Loucy (cell line): ENCODE data around the gene TGM5.

Experiments used
- H2AFZ ChIP-seq: fragments of 200-600 bp; sonication (generic); 2 replicates; pipeline ENCODE4 v1.6.0; 2016; ENCODE audit warnings: antibody characterized with exemption, mild to moderate bottlenecking, low read length, moderate library complexity
- H3F3A ChIP-seq: fragments of 200-600 bp; 2 replicates; pipeline ENCODE4 v1.6.0; 2016; ENCODE audit warnings: antibody characterized with exemption, low read depth, mild to moderate bottlenecking
- H3K27me3 ChIP-seq: fragments of 200-600 bp; sonication (generic); 2 replicates; pipeline ENCODE4 v1.6.1; 2014; ENCODE audit warnings: low read length, mild to moderate bottlenecking; ENCODE audit not compliant: insufficient read depth, poor library complexity, severe bottlenecking
- H3K36me3 ChIP-seq: fragments of 200-600 bp; sonication (generic); 2 replicates; pipeline ENCODE4 v1.6.1; 2016; ENCODE audit warnings: low read length; ENCODE audit not compliant: insufficient read depth
- H3K4me1 ChIP-seq: fragments of 200-600 bp; sonication (generic); 2 replicates; pipeline ENCODE4 v1.5.1; 2014; ENCODE audit warnings: low read length, mild to moderate bottlenecking; ENCODE audit not compliant: insufficient read depth, poor library complexity, severe bottlenecking
- H3K4me2 ChIP-seq: fragments of 200-600 bp; sonication (generic); 2 replicates; pipeline ENCODE4 v1.6.0; 2014; ENCODE audit warnings: antibody characterized with exemption, low read length, low read depth, mild to moderate bottlenecking; ENCODE audit not compliant: poor library complexity, severe bottlenecking
- H3K4me3 ChIP-seq: fragments of 200-600 bp; sonication (generic); 2 replicates; pipeline ENCODE4 v1.5.1; 2014; ENCODE audit warnings: low read length, mild to moderate bottlenecking, mixed read lengths; ENCODE audit not compliant: poor library complexity, severe bottlenecking
- H3K79me2 ChIP-seq: fragments of 200-600 bp; sonication (generic); 2 replicates; pipeline ENCODE4 v1.6.1; 2014; ENCODE audit warnings: low read length; ENCODE audit not compliant: insufficient read depth
- H3K9ac ChIP-seq: fragments of 200-600 bp; sonication (generic); 2 replicates; pipeline ENCODE4 v1.6.0; 2014; ENCODE audit warnings: mild to moderate bottlenecking, low read depth, low read length, moderate library complexity; ENCODE audit not compliant: poor library complexity, severe bottlenecking
- H3K9me2 ChIP-seq: fragments of 200-600 bp; sonication (generic); replicated peaks from 2 replicates; pipeline ENCODE4 v1.6.1; 2016; ENCODE audit warnings: low read depth, low read length, mixed read lengths
- H3K9me3 ChIP-seq: fragments of 200-600 bp; sonication (generic); 2 replicates; pipeline ENCODE4 v1.6.1; 2014; ENCODE audit warnings: mild to moderate bottlenecking, antibody characterized with exemption, low read length, low read depth; ENCODE audit not compliant: insufficient read depth
- H4K20me1 ChIP-seq: fragments of 200-600 bp; sonication (generic); 2 replicates; pipeline ENCODE4 v1.6.0; 2014; ENCODE audit warnings: antibody characterized with exemption, low read length, mild to moderate bottlenecking; ENCODE audit not compliant: insufficient read depth, poor library complexity, severe bottlenecking
- EZH2phosphoT487 ChIP-seq: fragments of 200-600 bp; IDR thresholded peaks from 2 replicates; pipeline ENCODE4 v1.6.1; 2018; ENCODE audit warnings: antibody characterized with exemption, mild to moderate bottlenecking, moderate library complexity, borderline replicate concordance
- TF ChIP-seq, protein P1 (sequence below): fragments of 200-600 bp; sonication (generic); conservative IDR thresholded peaks from 2 replicates; pipeline ENCODE4 v1.5.1; 2014; ENCODE audit warnings: mild to moderate bottlenecking, antibody characterized with exemption, low read length

The TGM5 gene

GRCh38 chr15:43244092-43244491 lies 22.6 kb downstream of the TGM5 start:
- no peak overlapping the region for H3K4me2 ChIP-seq
- no peaks in the 10 kb centered on the region for H4K20me1 ChIP-seq

DNA sequence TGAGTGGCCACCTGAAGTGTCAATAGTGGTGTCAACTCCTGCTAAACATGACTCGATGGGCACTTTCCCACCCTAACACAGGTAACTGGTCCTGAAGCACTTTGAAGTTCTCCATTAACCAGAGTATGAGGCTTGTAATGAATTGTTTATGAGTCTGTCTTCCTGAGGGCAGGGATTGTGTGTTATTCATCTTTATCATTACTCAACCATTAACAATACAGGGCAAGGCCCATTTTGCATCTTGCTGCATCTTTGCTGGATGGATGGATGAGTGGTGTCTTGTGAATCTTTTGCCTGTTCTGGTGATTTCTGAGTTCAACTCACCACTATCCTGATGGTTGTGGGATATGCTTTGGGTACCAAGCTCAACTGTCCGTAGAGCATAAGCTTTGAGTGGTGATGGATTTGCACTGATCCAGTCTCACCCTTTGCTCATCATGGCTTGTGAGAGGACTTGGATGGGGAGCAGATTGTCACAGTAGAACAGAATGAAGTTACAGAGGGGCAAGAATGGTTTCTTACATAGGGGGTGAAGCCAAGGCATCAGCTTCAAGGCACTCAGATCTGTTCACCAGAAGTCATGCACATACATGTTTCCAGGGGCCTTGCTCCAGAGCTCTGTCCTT lies 23.6 kb downstream of the TGM5 start:
- Histone ChIP-seq H3K79me2 (peaks cover 12% of the 10 kb centered on the region), H3K4me3 (no peak overlapping the region), H3F3A (0 out of 2 replicates have a peak, but pooled peaks cover 2% of the 10 kb centered on the region), H4K20me1 (no peaks in the 10 kb centered on the region), H2AFZ (no peak overlapping the region), H3K4me2 (no peak overlapping the region), H3K27me3 (no peaks in the 10 kb centered on the region), H3K4me1 (peaks cover 42% of the 10 kb centered on the region), H3K9me2 (no peaks in the 10 kb centered on the region), H3K36me3 (no peaks in the 10 kb centered on the region), H3K9ac (no peak overlapping the region), H3K9me3 (no peaks in the 10 kb centered on the region)
- TF ChIP-seq EZH2phosphoT487: no peak
- TF ChIP-seq, protein P1, sequence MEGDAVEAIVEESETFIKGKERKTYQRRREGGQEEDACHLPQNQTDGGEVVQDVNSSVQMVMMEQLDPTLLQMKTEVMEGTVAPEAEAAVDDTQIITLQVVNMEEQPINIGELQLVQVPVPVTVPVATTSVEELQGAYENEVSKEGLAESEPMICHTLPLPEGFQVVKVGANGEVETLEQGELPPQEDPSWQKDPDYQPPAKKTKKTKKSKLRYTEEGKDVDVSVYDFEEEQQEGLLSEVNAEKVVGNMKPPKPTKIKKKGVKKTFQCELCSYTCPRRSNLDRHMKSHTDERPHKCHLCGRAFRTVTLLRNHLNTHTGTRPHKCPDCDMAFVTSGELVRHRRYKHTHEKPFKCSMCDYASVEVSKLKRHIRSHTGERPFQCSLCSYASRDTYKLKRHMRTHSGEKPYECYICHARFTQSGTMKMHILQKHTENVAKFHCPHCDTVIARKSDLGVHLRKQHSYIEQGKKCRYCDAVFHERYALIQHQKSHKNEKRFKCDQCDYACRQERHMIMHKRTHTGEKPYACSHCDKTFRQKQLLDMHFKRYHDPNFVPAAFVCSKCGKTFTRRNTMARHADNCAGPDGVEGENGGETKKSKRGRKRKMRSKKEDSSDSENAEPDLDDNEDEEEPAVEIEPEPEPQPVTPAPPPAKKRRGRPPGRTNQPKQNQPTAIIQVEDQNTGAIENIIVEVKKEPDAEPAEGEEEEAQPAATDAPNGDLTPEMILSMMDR: no peak

More at GRCh38 chr15:43244092-43244491, 22.6 kb downstream of the TGM5 start:
- H3K27me3 ChIP-seq: no peaks in the 10 kb centered on the region
- no peaks in the 10 kb centered on the region for H3K9me2 ChIP-seq
- no peaks in the 10 kb centered on the region for H3K36me3 ChIP-seq
- no peaks in the 10 kb centered on the region for H3K9me3 ChIP-seq
- no peak overlapping the region for H2AFZ ChIP-seq
- no peak overlapping the region for H3K9ac ChIP-seq
- TF ChIP-seq, protein P1: no peak
- TF ChIP-seq EZH2phosphoT487: no peak
- 0 out of 2 replicates have a peak, but pooled peaks cover 2% of the 10 kb centered on the region for H3F3A ChIP-seq
- H3K4me1 ChIP-seq: peaks cover 39% of the 10 kb centered on the region
- peaks cover 3% of the 10 kb centered on the region for H3K79me2 ChIP-seq
- H3K4me3 ChIP-seq: no peak overlapping the region

- TF ChIP-seq, protein P1: no peak
- TF ChIP-seq EZH2phosphoT487: no peak
- H3K4me2 ChIP-seq: no peak overlapping the region
- 0 out of 2 replicates have a peak, but pooled peaks cover 2% of the 10 kb centered on the region for H3F3A ChIP-seq
- H2AFZ ChIP-seq: no peak overlapping the region
- H3K9me2 ChIP-seq: no peaks in the 10 kb centered on the region
- no peak overlapping the region for H3K9ac ChIP-seq
- H3K79me2 ChIP-seq: peaks cover 18% of the 10 kb centered on the region
- no peaks in the 10 kb centered on the region for H4K20me1 ChIP-seq
- peaks cover 47% of the 10 kb centered on the region for H3K4me1 ChIP-seq
- no peak overlapping the region for H3K4me3 ChIP-seq
- H3K27me3 ChIP-seq: no peaks in the 10 kb centered on the region
- H3K36me3 ChIP-seq: no peaks in the 10 kb centered on the region
- no peaks in the 10 kb centered on the region for H3K9me3 ChIP-seq
Measured at GRCh38 chr15:43242616-43243015, 24.1 kb downstream of the TGM5 start.
